Activated CD4-positive, CD25-positive, alpha-beta regulatory T cell treated with anti-CD3 and anti-CD28 coated beads, Interleukin-2, amount 50 U/mL, for 72 hours (primary cell): ENCODE results near the gene NAA38.
"Not testable (repeated sequence)": the region's sequence is repeated elsewhere in the genome, so short reads cannot be mapped to it uniquely, and the experiment has no call there.

ENCODE experiments used
- DNase-seq: peaks from one replicate; pipeline ENCODE4 v3.0.0; 2021

Gene NAA38

GRCh38 chr17:7818746-7819645 is 38.4 kb downstream of the NAA38 start:
- DNase-seq = no peak

GRCh38 chr17:7818026-7818425 is 39.3 kb downstream of the NAA38 start:
- DNase-seq = no peak

- DNase-seq = no peak
Observed at GRCh38 chr17:7817643-7817964, 39.8 kb downstream of the NAA38 start.

- no peak for DNase-seq
Observed at GRCh38 chr17:7816926-7817642, 40.3 kb downstream of the NAA38 start.

GRCh38 chr17:7814969-7815368 is 42.4 kb downstream of the NAA38 start:
- DNase-seq = no peak

- no peak for DNase-seq
Observed at GRCh38 chr17:7811251-7811650, 46.1 kb downstream of the NAA38 start.

- not testable (repeated sequence) for DNase-seq
Observed at GRCh38 chr17:7809791-7810343, 47.5 kb downstream of the NAA38 start.

- no peak for DNase-seq
Observed at GRCh38 chr17:7809086-7809790, 48.1 kb downstream of the NAA38 start.

GRCh38 chr17:7807206-7807605 is 50.2 kb downstream of the NAA38 start:
- DNase-seq = no peak
